A549 (cell line): ENCODE measurements around the gene CHML. TPM values are rescaled to one million over a fixed set of nuclear protein-coding genes. Genes with fewer than 3 reads are reported as not detected.
"Not testable (repeated sequence)": the region's sequence is repeated elsewhere in the genome, so short reads cannot be mapped to it uniquely, and the experiment has no call there.

Source experiments
- ATAC-seq, 2 experiments: fragments of 200-7000 bp in 1 of 2; fragments of >200 bp in 1 of 2; cut with Nextera tagmentation in 1 of 2; cut with Tn5 transposase in 1 of 2; 3 replicates each; pipeline versions ENCODE4 v1.8.0 to v1.9.1; 2018 to 2020; ENCODE audit warnings: mild to moderate bottlenecking in 1 of 2, moderate library complexity in 1 of 2
- CTCF ChIA-PET: fragments of 300-600 bp; sonication (Branson Sonifier 250); formaldehyde crosslinking; extraction: SDS; loops from one replicate; lab custom pipeline; 2021; ENCODE audit warnings: antibody characterized with exemption, inconsistent platforms; lab: Yijun Ruan, JAX
- POLR2A ChIA-PET: fragments of 350-600 bp; formaldehyde crosslinking; extraction: SDS; loops from one replicate; lab custom pipeline; 2021; ENCODE audit warnings: antibody characterized with exemption, inconsistent platforms; lab: Yijun Ruan, JAX
- DNase-seq, 2 experiments: peaks; one replicate each; pipeline versions ENCODE4 v3.0.0 to v3.0.0-alpha.2; 2011 to 2016; ENCODE audit warnings: low read depth in 1 of 2, low spot score in 1 of 2
- FAIRE-seq: peaks from 2 replicates; lab custom pipeline; 2011; peaks lifted over from hg19 to GRCh38; lab: Jason Lieb, UNC
- H3K27ac ChIP-seq, 2 experiments: fragments of >200 bp; sonication (Bioruptor Twin); formaldehyde crosslinking; 3 replicates each; pipeline ENCODE4 v1.5.1; 2016 to 2017
- H3K4me1 ChIP-seq: fragments of >200 bp; sonication (Bioruptor Twin); formaldehyde crosslinking; 3 replicates; pipeline ENCODE4 v1.6.1; 2016
- H3K4me2 ChIP-seq: fragments of >200 bp; sonication (Bioruptor Twin); formaldehyde crosslinking; 3 replicates; pipeline ENCODE4 v1.6.1; 2016
- H3K4me3 ChIP-seq: fragments of >200 bp; sonication (Bioruptor Twin); formaldehyde crosslinking; 3 replicates; pipeline ENCODE4 v1.5.1; 2016
- H3K9me3 ChIP-seq: fragments of >200 bp; sonication (Bioruptor Twin); formaldehyde crosslinking; 3 replicates; pipeline ENCODE4 v1.6.1; 2016
- BHLHE40 ChIP-seq: IDR thresholded peaks from 2 replicates; pipeline ENCODE4 v1.6.1; 2012; ENCODE audit warnings: low read depth, low read length, inconsistent platforms
- CBX8 ChIP-seq: fragments of 200-600 bp; sonication (generic); IDR thresholded peaks from 2 replicates; pipeline ENCODE4 v1.6.1; 2016
- CEBPB ChIP-seq, 2 experiments: fragments of >200 bp in 1 of 2; sonication (Bioruptor Twin) in 1 of 2; formaldehyde crosslinking in 1 of 2; IDR thresholded peaks; 2 replicates each; pipeline ENCODE4 v1.6.1; 2012 to 2016
- CHD2 ChIP-seq: fragments of 150-350 bp; IDR thresholded peaks from 2 replicates; pipeline ENCODE4 v1.6.1; 2014; ENCODE audit warnings: low read length; ENCODE audit not compliant: partially characterized antibody
- CHD4 ChIP-seq: fragments of 200-600 bp; sonication (generic); IDR thresholded peaks from 2 replicates; pipeline ENCODE4 v1.6.1; 2016; ENCODE audit warnings: antibody characterized with exemption, mild to moderate bottlenecking, borderline replicate concordance
- E2F6 ChIP-seq: IDR thresholded peaks from 2 replicates; pipeline ENCODE4 v1.6.1; 2012; ENCODE audit warnings: low read depth, borderline replicate concordance
- EHF ChIP-seq: fragments of 250-450 bp; sonication (Bioruptor Pico); IDR thresholded peaks from 2 replicates; pipeline ENCODE4 v1.5.0; 2020; ENCODE audit warnings: mild to moderate bottlenecking
- ESRRA ChIP-seq: fragments of 150-350 bp; IDR thresholded peaks from 2 replicates; pipeline ENCODE4 v1.6.1; 2014; ENCODE audit warnings: mild to moderate bottlenecking, low read length, borderline replicate concordance
- MAFK ChIP-seq: fragments of 450-650 bp; IDR thresholded peaks from 2 replicates; pipeline ENCODE4 v1.6.1; 2014; ENCODE audit not compliant: partially characterized antibody
- NFE2L2 ChIP-seq: fragments of 150-350 bp; conservative IDR thresholded peaks from 2 replicates; pipeline ENCODE4 v1.6.1; 2014; ENCODE audit warnings: low read length
- NR3C1 ChIP-seq: fragments of >200 bp; sonication (Bioruptor Twin); formaldehyde crosslinking; IDR thresholded peaks from 3 replicates; pipeline ENCODE4 v1.6.1; 2017
- PHF8 ChIP-seq: fragments of 200-600 bp; sonication (generic); IDR thresholded peaks from 2 replicates; pipeline ENCODE4 v1.6.1; 2016; ENCODE audit warnings: low read depth, mild to moderate bottlenecking, antibody characterized with exemption, moderate library complexity, borderline replicate concordance
- RNF2 ChIP-seq: fragments of 200-600 bp; sonication (generic); IDR thresholded peaks from 2 replicates; pipeline ENCODE4 v1.6.1; 2016; ENCODE audit warnings: low read depth, mild to moderate bottlenecking, antibody characterized with exemption, moderate library complexity, borderline replicate concordance
- SREBF2 ChIP-seq: fragments of 450-650 bp; IDR thresholded peaks from 2 replicates; pipeline ENCODE4 v1.6.1; 2014; ENCODE audit warnings: mild to moderate bottlenecking, moderate library complexity
- ZNF302 ChIP-seq: fragments of 250-450 bp; sonication (Bioruptor Pico); IDR thresholded peaks from 2 replicates; pipeline ENCODE4 v1.9.0; 2021; ENCODE audit warnings: inconsistent platforms, mild to moderate bottlenecking, moderate library complexity
- ZSCAN20 ChIP-seq: fragments of 250-450 bp; sonication (Bioruptor Pico); IDR thresholded peaks from 2 replicates; pipeline ENCODE4 v1.8.0; 2022; ENCODE audit warnings: mild to moderate bottlenecking, moderate library complexity
- WGBS: methylation state at CpG from one replicate; pipeline ENCODE4 v1.1.6; 2017; ENCODE audit errors: missing lambda C conversion rate; 5-methylcytosine and 5-hydroxymethylcytosine counted together
- polyA plus RNA-seq, 4 experiments: library from polyadenylated mRNA; depleted of rRNA in 3 of 4; stranded (reverse); fragments of >200 nt; fragmentation: RNase III in 1 of 4; extraction: RNeasy Plus Mini Kit Qiagen cat#74134 plus additional on column Dnase treatment in 1 of 4; gene quantifications; 2 replicates in 3 of 4; 3 replicates in 1 of 4; pipeline ENCODE4 v1.2.3, GENCODE V29; 2011 to 2017
- TF ChIP-seq, protein P1 (sequence below): IDR thresholded peaks from 2 replicates; pipeline ENCODE4 v1.6.1; 2012

CHML gene
- polyA plus RNA-seq, 2 of the 4 experiments (the other 2 are of a cell fraction), result 8.8 to 15.2 TPM

- WGBS, result 81% methylated on average over 3 of the region's 3 CpGs
- ChIA-PET CTCF (no interaction called here), POLR2A (no interaction called here)
- no peaks in the 10 kb centered on the region for H3K4me1 ChIP-seq
- DNase-seq (no peak), ATAC-seq (no peak), FAIRE-seq (no peak)
- H3K4me2 ChIP-seq, result no peak overlapping the region
- no peak for TF ChIP-seq ZSCAN20 (CRISPR knock-in tag)
- TF ChIP-seq NR3C1, result no peak
- peak; percentile 53 for TF ChIP-seq MAFK
- H3K9me3 ChIP-seq, result no peaks in the 10 kb centered on the region
- H3K27ac ChIP-seq, result no peak overlapping the region
- no peak overlapping the region for H3K4me3 ChIP-seq
Observed at GRCh38 chr1:241666419-241666818, 26.2 kb upstream of the CHML start.

- no peak for FAIRE-seq
- ATAC-seq, result no peak
- CTCF ChIA-PET, result no interaction called here
- Histone ChIP-seq H3K4me2 (no peak overlapping the region), H3K4me3 (no peak overlapping the region), H3K9me3 (no peaks in the 10 kb centered on the region), H3K4me1 (peaks cover 12% of the 10 kb centered on the region; the same call in 1 of the 3 replicates), H3K27ac (no peak overlapping the region)
- POLR2A ChIA-PET, result no interaction called here
- 81% methylated on average over 5 of the region's 5 CpGs for WGBS
- TF ChIP-seq NFE2L2 (no peak), ZNF302 (no peak), BHLHE40 (no peak), CBX8 (no peak), SREBF2 (no peak), CHD2 (no peak), E2F6 (no peak), CHD4 (no peak), NR3C1 (no peak), PHF8 (no peak), ESRRA (no peak), RNF2 (no peak), EHF (CRISPR knock-in tag) (no peak)
- TF ChIP-seq, protein P1, sequence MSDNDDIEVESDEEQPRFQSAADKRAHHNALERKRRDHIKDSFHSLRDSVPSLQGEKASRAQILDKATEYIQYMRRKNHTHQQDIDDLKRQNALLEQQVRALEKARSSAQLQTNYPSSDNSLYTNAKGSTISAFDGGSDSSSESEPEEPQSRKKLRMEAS, result no peak
- DNase-seq, result no peak
Observed at GRCh38 chr1:241660424-241660972, 20.3 kb upstream of the CHML start.

- H3K4me3 ChIP-seq, POLR2A ChIA-PET, H3K9me3 ChIP-seq, DNase-seq, FAIRE-seq, ATAC-seq, CTCF ChIA-PET: not testable (repeated sequence)
- Histone ChIP-seq H3K4me1 (peaks cover 12% of the 10 kb centered on the region; the same call in 1 of the 3 replicates), H3K4me2 (peak overlapping the region; percentile 25; the same call in 1 of the 3 replicates), H3K27ac (peak overlapping the region; percentile 32 to 35; a peak in 1 of 6 replicates)
- WGBS, result 81% methylated on average over 2 of the region's 2 CpGs
Observed at GRCh38 chr1:241659016-241659415, 18.8 kb upstream of the CHML start.

- WGBS, result 78% methylated on average over 3 of the region's 3 CpGs
- peak in 1 of 2 experiments; percentile 35; a peak in 1 of 6 replicates for ATAC-seq
- FAIRE-seq, result no peak
Observed at GRCh38 chr1:241658081-241658793, 18.1 kb upstream of the CHML start.

More at GRCh38 chr1:241658081-241658793, 18.1 kb upstream of the CHML start:
- Histone ChIP-seq H3K4me3 (no peak overlapping the region), H3K4me1 (peaks cover 12% of the 10 kb centered on the region; the same call in 1 of the 3 replicates), H3K27ac (peak overlapping the region; percentile 35 to 60; a peak in 5 of 6 replicates)
- CTCF ChIA-PET, result interaction anchor here (1.4 kb wide), 1 partner anchor 11 kb away, joined by 4 read pairs; no protein-coding TSS in a partner anchor
- peak in 1 of 2 experiments; percentile 29 for DNase-seq
- TF ChIP-seq CEBPB (IDR thresholded peaks at IDR 0.05), result peak in 1 of 2 experiments; percentile 19; a peak in 1 of 4 replicates
- no peak for TF ChIP-seq E2F6
- TF ChIP-seq, all 56 proteins: peak for 1
- POLR2A ChIA-PET, result no interaction called here
- H3K4me2 ChIP-seq, result peak overlapping the region; percentile 25; the same call in 2 of the 3 replicates
- H3K9me3 ChIP-seq, result no peaks in the 10 kb centered on the region
